Activated T-helper 1 cell treated with anti-CD3 and anti-CD28 coated beads, Interleukin-12 subunit alpha, Interleukin-12 subunit beta, Interleukin-2, Interleukin-4 antibody, amounts not matched to agents 30 ng/mL and 10 ng/mL and 1 ng/mL, durations not matched to agents 14 hours and 24 hours and 36 hours (primary cell): ENCODE data around the gene CSRNP3. TPM values are rescaled to one million over a fixed set of nuclear protein-coding genes. Genes with fewer than 3 reads are reported as not detected.

Experiments
- DNase-seq: peaks from one replicate; pipeline ENCODE4 v3.0.0; 2021; ENCODE audit warnings: low spot score
- H3K27ac Mint-ChIP-seq: one replicate; pipeline ENCODE4 v1.8.0; 2021; ENCODE audit warnings: mild to moderate bottlenecking, mixed read lengths
- H3K27me3 Mint-ChIP-seq: one replicate; pipeline ENCODE4 v1.8.0; 2022; ENCODE audit warnings: mild to moderate bottlenecking, moderate library complexity, mixed read lengths; ENCODE audit not compliant: insufficient read depth
- H3K36me3 Mint-ChIP-seq: one replicate; pipeline ENCODE4 v1.8.0; 2021; ENCODE audit warnings: low read depth, mixed read lengths
- H3K4me1 Mint-ChIP-seq: one replicate; pipeline ENCODE4 v1.8.0; 2021; ENCODE audit warnings: low read depth, mixed read lengths
- H3K4me3 Mint-ChIP-seq: one replicate; pipeline ENCODE4 v1.8.0; 2021; ENCODE audit warnings: mild to moderate bottlenecking, moderate library complexity, mixed read lengths
- H3K9me3 Mint-ChIP-seq: one replicate; pipeline ENCODE4 v1.8.0; 2021; ENCODE audit warnings: mixed read lengths
- intact Hi-C: fragments of 100-400 bp; cut with micrococcal nuclease; formaldehyde crosslinking; loops from one replicate; pipeline ENCODE4 v1.15.1; 2024
- total RNA-seq: library from RNA; stranded (reverse); gene quantifications from 2 replicates; pipeline ENCODE4 v1.2.3, GENCODE V29; 2022

Gene CSRNP3
- total RNA-seq, 1 donor from 2014 or later: not detected

GRCh38 chr2:165666605-165667004 is 197.1 kb downstream of the CSRNP3 start:
- Mint-ChIP-seq H3K27me3 (peaks cover 2% of the 10 kb centered on the region), H3K9me3 (peaks cover 5% of the 10 kb centered on the region), H3K36me3 (no peaks in the 10 kb centered on the region), H3K27ac (no peak overlapping the region), H3K4me3 (no peak overlapping the region), H3K4me1 (no peaks in the 10 kb centered on the region)
- DNase-seq: no peak
- intact Hi-C loops: no loop called here

GRCh38 chr2:165667375-165667774 is 197.9 kb downstream of the CSRNP3 start:
- peaks cover 5% of the 10 kb centered on the region for H3K9me3 Mint-ChIP-seq
- no peak overlapping the region for H3K27ac Mint-ChIP-seq
- H3K36me3 Mint-ChIP-seq: no peaks in the 10 kb centered on the region
- no peak for DNase-seq
- no peaks in the 10 kb centered on the region for H3K4me1 Mint-ChIP-seq
- H3K27me3 Mint-ChIP-seq: peaks cover 2% of the 10 kb centered on the region
- intact Hi-C loops: no loop called here
- H3K4me3 Mint-ChIP-seq: no peak overlapping the region

GRCh38 chr2:165674780-165675179 is 205.3 kb downstream of the CSRNP3 start:
- intact Hi-C loops: loop anchor here (2.0 kb wide), 1 partner anchor 78 kb away; no protein-coding TSS in a partner anchor
- Mint-ChIP-seq H3K4me3 (no peak overlapping the region), H3K27ac (no peak overlapping the region), H3K36me3 (no peaks in the 10 kb centered on the region), H3K4me1 (no peaks in the 10 kb centered on the region), H3K27me3 (peaks cover 1% of the 10 kb centered on the region), H3K9me3 (no peaks in the 10 kb centered on the region)
- no peak for DNase-seq

- H3K9me3 Mint-ChIP-seq: no peaks in the 10 kb centered on the region
- intact Hi-C loops: loop anchor here (2.0 kb wide), 1 partner anchor 79 kb away; no protein-coding TSS in a partner anchor
Measured at GRCh38 chr2:165675551-165675968, 206.1 kb downstream of the CSRNP3 start.

GRCh38 chr2:165678882-165679281 is 209.4 kb downstream of the CSRNP3 start:
- peaks cover 5% of the 10 kb centered on the region for H3K27me3 Mint-ChIP-seq
- intact Hi-C loops: no loop called here

More at GRCh38 chr2:165675551-165675968, 206.1 kb downstream of the CSRNP3 start:
- no peak for DNase-seq
- Mint-ChIP-seq H3K27ac (no peak overlapping the region), H3K36me3 (no peaks in the 10 kb centered on the region), H3K27me3 (peaks cover 1% of the 10 kb centered on the region), H3K4me3 (no peak overlapping the region), H3K4me1 (no peaks in the 10 kb centered on the region)

GRCh38 chr2:165679621-165680020 is 210.1 kb downstream of the CSRNP3 start:
- no peaks in the 10 kb centered on the region for H3K9me3 Mint-ChIP-seq
- no peaks in the 10 kb centered on the region for H3K36me3 Mint-ChIP-seq
- DNase-seq: no peak
- intact Hi-C loops: no loop called here
- H3K4me1 Mint-ChIP-seq: no peaks in the 10 kb centered on the region
- no peak overlapping the region for H3K4me3 Mint-ChIP-seq
- H3K27me3 Mint-ChIP-seq: peaks cover 6% of the 10 kb centered on the region
- H3K27ac Mint-ChIP-seq: no peak overlapping the region

More at GRCh38 chr2:165678882-165679281, 209.4 kb downstream of the CSRNP3 start:
- no peak for DNase-seq
- Mint-ChIP-seq H3K27ac (no peak overlapping the region), H3K36me3 (no peaks in the 10 kb centered on the region), H3K4me3 (no peak overlapping the region), H3K9me3 (no peaks in the 10 kb centered on the region), H3K4me1 (no peaks in the 10 kb centered on the region)

GRCh38 chr2:165681841-165682240 is 212.3 kb downstream of the CSRNP3 start:
- no peak overlapping the region for H3K4me3 Mint-ChIP-seq
- no peak for DNase-seq
- H3K27me3 Mint-ChIP-seq: peaks cover 12% of the 10 kb centered on the region
- H3K36me3 Mint-ChIP-seq: no peaks in the 10 kb centered on the region
- H3K9me3 Mint-ChIP-seq: no peaks in the 10 kb centered on the region
- H3K27ac Mint-ChIP-seq: no peak overlapping the region
- intact Hi-C loops: no loop called here
- no peaks in the 10 kb centered on the region for H3K4me1 Mint-ChIP-seq

- intact Hi-C loops: no loop called here
- Mint-ChIP-seq H3K4me3 (no peak overlapping the region), H3K4me1 (no peaks in the 10 kb centered on the region), H3K27me3 (peaks cover 16% of the 10 kb centered on the region), H3K9me3 (no peaks in the 10 kb centered on the region), H3K27ac (no peak overlapping the region), H3K36me3 (no peaks in the 10 kb centered on the region)
- DNase-seq: no peak
Measured at GRCh38 chr2:165682546-165682945, 213.0 kb downstream of the CSRNP3 start.

- Mint-ChIP-seq H3K27me3 (peaks cover 16% of the 10 kb centered on the region), H3K9me3 (no peaks in the 10 kb centered on the region), H3K4me1 (no peaks in the 10 kb centered on the region), H3K27ac (no peak overlapping the region), H3K36me3 (no peaks in the 10 kb centered on the region), H3K4me3 (no peak overlapping the region)
- no peak for DNase-seq
- intact Hi-C loops: no loop called here
Measured at GRCh38 chr2:165686800-165687199, 217.3 kb downstream of the CSRNP3 start.

- H3K36me3 Mint-ChIP-seq: no peaks in the 10 kb centered on the region
- H3K4me1 Mint-ChIP-seq: no peaks in the 10 kb centered on the region
- peaks cover 16% of the 10 kb centered on the region for H3K27me3 Mint-ChIP-seq
- DNase-seq: no peak
- H3K4me3 Mint-ChIP-seq: no peak overlapping the region
- no peaks in the 10 kb centered on the region for H3K9me3 Mint-ChIP-seq
- H3K27ac Mint-ChIP-seq: no peak overlapping the region
- intact Hi-C loops: no loop called here
Measured at GRCh38 chr2:165687426-165688002, 218.0 kb downstream of the CSRNP3 start.

- no peak overlapping the region for H3K4me3 Mint-ChIP-seq
- no peak for DNase-seq
- H3K36me3 Mint-ChIP-seq: no peaks in the 10 kb centered on the region
- no peaks in the 10 kb centered on the region for H3K4me1 Mint-ChIP-seq
- intact Hi-C loops: no loop called here
- H3K9me3 Mint-ChIP-seq: no peaks in the 10 kb centered on the region
- no peak overlapping the region for H3K27ac Mint-ChIP-seq
- peaks cover 7% of the 10 kb centered on the region for H3K27me3 Mint-ChIP-seq
Measured at GRCh38 chr2:165691615-165692014, 222.1 kb downstream of the CSRNP3 start.

- H3K27ac Mint-ChIP-seq: no peak overlapping the region
- H3K9me3 Mint-ChIP-seq: no peaks in the 10 kb centered on the region
- intact Hi-C loops: no loop called here
- no peaks in the 10 kb centered on the region for H3K36me3 Mint-ChIP-seq
- H3K4me3 Mint-ChIP-seq: no peak overlapping the region
- no peak for DNase-seq
- H3K27me3 Mint-ChIP-seq: peaks cover 3% of the 10 kb centered on the region
- no peaks in the 10 kb centered on the region for H3K4me1 Mint-ChIP-seq
Measured at GRCh38 chr2:165692906-165693305, 223.4 kb downstream of the CSRNP3 start.

GRCh38 chr2:165693838-165694237 is 224.3 kb downstream of the CSRNP3 start:
- H3K9me3 Mint-ChIP-seq: no peaks in the 10 kb centered on the region
- no peak overlapping the region for H3K4me3 Mint-ChIP-seq
- no peaks in the 10 kb centered on the region for H3K4me1 Mint-ChIP-seq
- intact Hi-C loops: no loop called here
- no peaks in the 10 kb centered on the region for H3K36me3 Mint-ChIP-seq
- no peak for DNase-seq
- peaks cover 3% of the 10 kb centered on the region for H3K27me3 Mint-ChIP-seq
- H3K27ac Mint-ChIP-seq: no peak overlapping the region
